HEK293 (cell line): Measurements from ENCODE around the gene TRPM2.

Experiments used
- CTCF ChIA-PET: fragments of 350-600 bp; formaldehyde crosslinking; extraction: SDS; loops from one replicate; lab custom pipeline; 2021; ENCODE audit warnings: antibody characterized with exemption; lab: Yijun Ruan, JAX
- POLR2A ChIA-PET: fragments of 300-600 bp; formaldehyde crosslinking; extraction: SDS; loops from one replicate; lab custom pipeline; 2020; ENCODE audit warnings: antibody characterized with exemption, inconsistent platforms; lab: Yijun Ruan, JAX
- H3K27ac ChIP-seq: fragments of 200-500 bp; sonication (Bioruptor generic); 2 replicates; pipeline ENCODE4 v1.5.1; 2014; ENCODE audit warnings: low read depth, low read length, control low read depth, inconsistent platforms; ENCODE audit errors: extremely low read depth
- H3K36me3 ChIP-seq, 2 experiments: fragments of 200-500 bp in 1 of 2; sonication (Bioruptor generic) in 1 of 2; 1 replicate in 1 of 2; 2 replicates in 1 of 2; pipeline ENCODE4 v1.5.1; 2014 to 2017; ENCODE audit warnings: inconsistent platforms in 2 of 2, low read length in 2 of 2; ENCODE audit not compliant: control insufficient read depth in 2 of 2, insufficient read depth in 1 of 2
- H3K4me1 ChIP-seq: fragments of 200-500 bp; sonication (Bioruptor generic); 2 replicates; pipeline ENCODE4 v1.5.1; 2014; ENCODE audit warnings: mild to moderate bottlenecking, low read length, inconsistent platforms; ENCODE audit not compliant: control insufficient read depth, insufficient read depth
- H3K4me3 ChIP-seq: 2 replicates; pipeline ENCODE4 v1.5.1; 2011; ENCODE audit warnings: low read depth, mild to moderate bottlenecking, control low read depth, low read length, moderate library complexity
- H3K9me3 ChIP-seq: fragments of 200-500 bp; sonication (Bioruptor generic); 2 replicates; pipeline ENCODE4 v1.5.1; 2014; ENCODE audit warnings: low read depth, low read length, inconsistent platforms; ENCODE audit not compliant: control insufficient read depth, insufficient read depth
- ATF2 ChIP-seq: fragments of 450-650 bp; formaldehyde crosslinking; IDR thresholded peaks from 2 replicates; pipeline ENCODE4 v1.5.1; 2016; ENCODE audit warnings: missing biosample characterization, missing genetic modification characterization, low read depth
- BCL11B ChIP-seq: fragments of 450-650 bp; formaldehyde crosslinking; IDR thresholded peaks from 2 replicates; pipeline ENCODE4 v1.5.1; 2016; ENCODE audit warnings: low read depth, missing biosample characterization, missing genetic modification characterization
- KLF1 ChIP-seq: fragments of 450-650 bp; formaldehyde crosslinking; IDR thresholded peaks from 2 replicates; pipeline ENCODE4 v1.5.1; 2016; ENCODE audit warnings: missing biosample characterization, missing genetic modification characterization
- ZBTB10 ChIP-seq: fragments of 450-650 bp; formaldehyde crosslinking; IDR thresholded peaks from 2 replicates; pipeline ENCODE4 v1.5.1; 2016; ENCODE audit warnings: missing biosample characterization, missing genetic modification characterization
- ZBTB48 ChIP-seq: fragments of 450-650 bp; formaldehyde crosslinking; IDR thresholded peaks from 2 replicates; pipeline ENCODE4 v1.5.1; 2016; ENCODE audit warnings: missing biosample characterization, missing genetic modification characterization
- ZBTB7A ChIP-seq: fragments of 450-650 bp; formaldehyde crosslinking; IDR thresholded peaks from 2 replicates; pipeline ENCODE4 v1.5.1; 2016; ENCODE audit warnings: low read depth, missing biosample characterization, missing genetic modification characterization
- ZEB2 ChIP-seq: fragments of 450-650 bp; formaldehyde crosslinking; IDR thresholded peaks from 2 replicates; pipeline ENCODE4 v1.5.1; 2016; ENCODE audit warnings: missing biosample characterization, missing genetic modification characterization
- ZFP41 ChIP-seq: fragments of 450-650 bp; formaldehyde crosslinking; IDR thresholded peaks from 2 replicates; pipeline ENCODE4 v1.5.1; 2016; ENCODE audit warnings: missing biosample characterization, missing genetic modification characterization, borderline replicate concordance
- ZNF10 ChIP-seq: fragments of 450-650 bp; formaldehyde crosslinking; IDR thresholded peaks from 2 replicates; pipeline ENCODE4 v1.5.1; 2017; ENCODE audit warnings: missing biosample characterization, missing genetic modification characterization
- ZNF138 ChIP-seq: fragments of 450-650 bp; formaldehyde crosslinking; IDR thresholded peaks from 2 replicates; pipeline ENCODE4 v1.5.1; 2016; ENCODE audit warnings: missing biosample characterization, missing genetic modification characterization, borderline replicate concordance
- ZNF184 ChIP-seq: fragments of 450-650 bp; IDR thresholded peaks from 2 replicates; pipeline ENCODE4 v1.5.1; 2018; ENCODE audit warnings: missing biosample characterization, mild to moderate bottlenecking, missing genetic modification characterization
- ZNF324 ChIP-seq: fragments of 450-650 bp; formaldehyde crosslinking; IDR thresholded peaks from 2 replicates; pipeline ENCODE4 v1.5.1; 2016; ENCODE audit warnings: missing biosample characterization, missing genetic modification characterization
- ZNF404 ChIP-seq: fragments of 450-650 bp; formaldehyde crosslinking; IDR thresholded peaks from 2 replicates; pipeline ENCODE4 v1.5.1; 2017; ENCODE audit warnings: missing biosample characterization, missing genetic modification characterization
- ZNF521 ChIP-seq: fragments of 450-650 bp; formaldehyde crosslinking; IDR thresholded peaks from 2 replicates; pipeline ENCODE4 v1.5.1; 2017; ENCODE audit warnings: missing biosample characterization, mild to moderate bottlenecking, missing genetic modification characterization
- ZNF544 ChIP-seq: fragments of 450-650 bp; formaldehyde crosslinking; IDR thresholded peaks from 2 replicates; pipeline ENCODE4 v1.5.0; 2017; ENCODE audit warnings: missing biosample characterization, missing genetic modification characterization
- ZNF580 ChIP-seq: fragments of 450-650 bp; formaldehyde crosslinking; IDR thresholded peaks from 2 replicates; pipeline ENCODE4 v1.5.1; 2016; ENCODE audit warnings: missing biosample characterization, missing genetic modification characterization
- ZNF645 ChIP-seq: fragments of 450-650 bp; formaldehyde crosslinking; IDR thresholded peaks from 2 replicates; pipeline ENCODE4; 2016; ENCODE audit warnings: missing biosample characterization, missing genetic modification characterization
- ZNF701 ChIP-seq: fragments of 450-650 bp; formaldehyde crosslinking; IDR thresholded peaks from 2 replicates; pipeline ENCODE4 v1.5.1; 2016; ENCODE audit warnings: missing biosample characterization, missing genetic modification characterization
- ZNF747 ChIP-seq: fragments of 450-650 bp; formaldehyde crosslinking; IDR thresholded peaks from 2 replicates; pipeline ENCODE4 v1.5.1; 2016; ENCODE audit warnings: missing biosample characterization, missing genetic modification characterization
- ZNF837 ChIP-seq: fragments of 450-650 bp; formaldehyde crosslinking; IDR thresholded peaks from 2 replicates; pipeline ENCODE4 v1.5.1; 2016; ENCODE audit warnings: missing biosample characterization, missing genetic modification characterization
- ZSCAN16 ChIP-seq: fragments of 450-650 bp; formaldehyde crosslinking; IDR thresholded peaks from 2 replicates; pipeline ENCODE4 v1.5.1; 2016; ENCODE audit warnings: missing biosample characterization, missing genetic modification characterization

TRPM2 gene

GRCh38 chr21:44471996-44472395 lies 118.6 kb downstream of the TRPM2 start:
- Histone ChIP-seq H3K4me3 (no peak overlapping the region), H3K36me3 (no peaks in the 10 kb centered on the region), H3K4me1 (no peaks in the 10 kb centered on the region), H3K27ac (no peak overlapping the region), H3K9me3 (no peaks in the 10 kb centered on the region)
- ChIA-PET CTCF (interaction anchor here (1.4 kb wide), 1 partner anchor 12 kb away, joined by 7 read pairs; no protein-coding TSS in a partner anchor), POLR2A (no interaction called here)
- no peak for TF ChIP-seq ZNF747
- TF ChIP-seq KLF1: 0 out of 2 replicates have a peak, but pooled peaks have one; percentile 30

- no peaks in the 10 kb centered on the region for H3K9me3 ChIP-seq
- H3K4me3 ChIP-seq: no peak overlapping the region
- no peaks in the 10 kb centered on the region for H3K4me1 ChIP-seq
- H3K36me3 ChIP-seq: no peaks in the 10 kb centered on the region
- ChIA-PET CTCF (interaction anchor here (0.6 kb wide), 1 partner anchor 663 kb away, joined by 4 read pairs; no protein-coding TSS in a partner anchor), POLR2A (no interaction called here)
- TF ChIP-seq ZFP41 (tag by site-specific recombination) (no peak), ATF2 (tag by site-specific recombination) (no peak), ZNF324 (tag by site-specific recombination) (no peak), ZNF701 (no peak), ZSCAN16 (no peak), KLF1 (no peak), ZNF521 (tag by site-specific recombination) (no peak), ZNF404 (tag by site-specific recombination) (no peak), ZNF580 (no peak)
- H3K27ac ChIP-seq: no peak overlapping the region
Observed at GRCh38 chr21:44473915-44474555, 120.6 kb downstream of the TRPM2 start.

- no peaks in the 10 kb centered on the region for H3K36me3 ChIP-seq
- H3K9me3 ChIP-seq: no peaks in the 10 kb centered on the region
- TF ChIP-seq ZNF837 (tag by site-specific recombination) (no peak), ZEB2 (no peak)
- POLR2A ChIA-PET: no interaction called here
- no peak overlapping the region for H3K4me3 ChIP-seq
- CTCF ChIA-PET: no interaction called here
- no peaks in the 10 kb centered on the region for H3K4me1 ChIP-seq
- no peak overlapping the region for H3K27ac ChIP-seq
Observed at GRCh38 chr21:44475266-44475845, 121.9 kb downstream of the TRPM2 start.

- CTCF ChIA-PET: interaction anchor here (0.6 to 1.1 kb wide), 4 partner anchors 11 to 317 kb away, joined by 3 to 4 read pairs (median 3); no protein-coding TSS in a partner anchor
- POLR2A ChIA-PET: no interaction called here
- no peaks in the 10 kb centered on the region for H3K4me1 ChIP-seq
- H3K4me3 ChIP-seq: no peak overlapping the region
- TF ChIP-seq ZBTB10 (tag by site-specific recombination): no peak
- TF ChIP-seq ZNF138: no peak
- no peak for TF ChIP-seq ZBTB7A (tag by site-specific recombination)
- no peak for TF ChIP-seq ZNF645 (tag by site-specific recombination)
- TF ChIP-seq ZNF544 (tag by site-specific recombination): no peak
- TF ChIP-seq ZNF10 (tag by site-specific recombination): no peak
- TF ChIP-seq ZNF184: no peak
- TF ChIP-seq BCL11B (tag by site-specific recombination): no peak
- TF ChIP-seq ZBTB48 (tag by site-specific recombination): no peak
- no peaks in the 10 kb centered on the region for H3K9me3 ChIP-seq
- H3K27ac ChIP-seq: no peak overlapping the region
- no peaks in the 10 kb centered on the region for H3K36me3 ChIP-seq
Observed at GRCh38 chr21:44477131-44477530, 123.7 kb downstream of the TRPM2 start.
